Activated CD8-positive, alpha-beta memory T cell treated with anti-CD3 and anti-CD28 coated beads, Interleukin-2, amount 50 U/mL, for 1 hour (primary cell): ENCODE data around the gene CCDC6.
"Not testable (repeated sequence)": the region's sequence is repeated elsewhere in the genome, so short reads cannot be mapped to it uniquely, and the experiment has no call there.

Experiments used
- DNase-seq: peaks from one replicate; pipeline ENCODE4 v3.0.0-alpha.2; 2020; ENCODE audit errors: extremely low read depth

CCDC6 gene

GRCh38 chr10:59906417-59907202 lies at the start of gene CCDC6:
Gene CCDC6, minus strand, starts transcription at chr10:59906556. Its CDS starts 132 bp downstream, at chr10:59906424.
- DNase-seq, result peak; percentile 83

GRCh38 chr10:59954296-59954695 lies 47.9 kb upstream of the CCDC6 start:
- no peak for DNase-seq

- not testable (repeated sequence) for DNase-seq
These were observed 47.4 kb upstream of the CCDC6 start for GRCh38 chr10:59953711-59954110.

GRCh38 chr10:59950105-59950504 lies 43.7 kb upstream of the CCDC6 start:
- no peak for DNase-seq

DNA sequence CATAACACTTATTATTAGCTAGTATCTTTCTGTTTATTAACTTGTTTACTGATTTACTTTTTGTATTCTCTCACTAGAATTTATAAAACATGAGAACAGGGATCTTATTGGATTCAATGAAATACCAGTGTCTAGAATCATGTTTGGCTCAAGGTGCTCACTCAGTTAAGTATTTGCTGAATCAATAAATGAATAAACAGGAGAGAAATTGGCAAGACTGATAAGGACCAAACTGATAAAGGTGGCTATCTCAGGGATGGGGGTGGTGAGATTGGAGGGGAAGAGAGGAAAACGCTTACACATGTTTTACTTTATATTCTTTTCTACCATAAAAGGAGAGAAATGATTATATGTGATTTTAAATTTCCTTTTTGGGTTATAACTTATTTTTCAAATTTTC lies 43.3 kb upstream of the CCDC6 start:
- DNase-seq, result no peak

- no peak for DNase-seq
These were observed 39.6 kb upstream of the CCDC6 start for GRCh38 chr10:59945991-59946390.

DNA sequence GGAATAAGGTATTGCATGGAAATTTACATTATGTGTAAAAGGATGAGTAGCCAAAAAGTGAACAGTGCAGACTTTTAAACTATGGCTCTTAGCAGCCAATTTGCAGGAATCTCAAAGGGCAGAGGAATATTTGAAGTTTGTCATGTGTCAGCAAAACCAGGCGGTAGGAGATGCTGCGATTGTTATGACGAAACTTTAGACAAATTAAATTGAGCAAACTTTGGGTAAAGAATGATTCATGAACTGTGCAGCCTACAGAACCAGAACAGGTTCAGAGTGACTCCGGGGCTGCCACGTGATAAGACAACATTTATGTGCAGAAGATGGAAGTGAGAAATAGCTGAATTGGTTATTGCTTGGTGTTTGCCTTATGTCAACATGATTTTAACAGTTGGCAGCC lies 39.2 kb upstream of the CCDC6 start:
- no peak for DNase-seq

DNA sequence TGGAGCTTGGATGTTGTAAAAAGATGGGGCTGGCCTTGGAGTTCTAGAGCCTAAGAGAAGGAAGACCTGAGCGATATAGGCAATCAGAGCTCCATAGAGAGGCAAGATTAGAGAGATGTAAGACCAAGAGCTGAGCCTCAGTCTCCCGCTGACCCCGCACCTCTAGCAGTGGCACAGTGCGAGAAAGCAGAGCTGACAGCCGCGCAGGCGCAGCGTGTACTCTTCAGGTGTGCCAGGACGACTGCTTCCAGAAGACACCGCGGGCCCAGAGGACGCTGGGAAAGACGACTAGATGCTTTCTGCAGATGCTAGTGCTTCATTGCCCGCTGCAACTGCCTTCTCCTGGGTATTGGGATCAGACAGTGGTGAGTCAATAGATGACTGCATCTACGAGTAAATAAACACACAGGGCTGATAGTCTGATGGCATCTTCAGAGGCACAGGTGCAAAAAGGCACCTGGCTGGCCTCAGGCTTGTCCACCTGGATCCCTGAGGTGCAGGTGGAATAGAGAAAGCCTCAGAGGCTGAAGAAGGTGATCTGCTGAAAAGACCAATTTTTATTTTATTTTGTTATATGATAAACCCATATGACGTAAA lies 38.1 kb upstream of the CCDC6 start:
- no peak for DNase-seq

- no peak for DNase-seq
These were observed 36.2 kb upstream of the CCDC6 start for GRCh38 chr10:59942556-59942955.

GRCh38 chr10:59937720-59938119 lies 31.4 kb upstream of the CCDC6 start:
- no peak for DNase-seq

- DNase-seq, result no peak
These were observed 28.3 kb upstream of the CCDC6 start for GRCh38 chr10:59934701-59935100.

GRCh38 chr10:59930788-59931521 lies 24.6 kb upstream of the CCDC6 start:
- not testable (repeated sequence) for DNase-seq

DNA sequence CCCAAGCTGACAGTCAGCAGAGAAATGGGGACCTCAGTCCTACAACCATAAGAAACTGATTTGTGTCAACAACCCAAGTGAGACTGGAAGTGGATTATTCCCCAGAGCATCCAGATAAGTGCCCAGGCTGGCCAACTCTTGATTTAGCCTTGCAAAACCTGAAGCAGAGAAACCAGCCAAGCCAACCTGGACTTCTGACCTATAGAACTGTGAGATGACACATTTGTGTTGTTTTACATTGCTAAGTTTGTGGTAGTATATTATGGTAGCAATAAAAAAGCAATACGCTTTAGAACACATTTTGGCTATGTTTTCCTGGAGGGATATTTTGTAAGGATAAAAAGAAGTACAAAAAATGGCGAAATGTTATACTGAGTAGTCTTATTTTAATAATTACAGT lies 19.7 kb upstream of the CCDC6 start:
- DNase-seq, result no peak

DNA sequence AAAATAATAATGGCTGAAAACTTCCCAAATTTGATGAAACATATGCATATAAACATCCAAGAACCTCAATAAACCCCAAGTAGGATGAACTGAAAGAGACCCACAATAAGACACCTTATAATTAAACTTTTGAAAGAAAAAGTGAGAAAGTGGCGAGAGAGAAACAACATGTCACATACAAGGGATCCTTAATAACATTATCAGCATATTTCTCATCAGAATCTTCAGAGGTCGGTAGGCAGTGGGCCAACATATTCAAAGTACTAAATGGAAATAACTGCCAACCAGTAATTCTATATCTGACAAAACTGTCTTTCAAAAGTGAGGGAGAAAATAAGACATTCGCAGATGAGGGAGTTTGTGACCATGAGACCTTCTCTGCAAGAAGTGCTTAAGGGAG lies 16.6 kb upstream of the CCDC6 start:
- no peak for DNase-seq

DNA sequence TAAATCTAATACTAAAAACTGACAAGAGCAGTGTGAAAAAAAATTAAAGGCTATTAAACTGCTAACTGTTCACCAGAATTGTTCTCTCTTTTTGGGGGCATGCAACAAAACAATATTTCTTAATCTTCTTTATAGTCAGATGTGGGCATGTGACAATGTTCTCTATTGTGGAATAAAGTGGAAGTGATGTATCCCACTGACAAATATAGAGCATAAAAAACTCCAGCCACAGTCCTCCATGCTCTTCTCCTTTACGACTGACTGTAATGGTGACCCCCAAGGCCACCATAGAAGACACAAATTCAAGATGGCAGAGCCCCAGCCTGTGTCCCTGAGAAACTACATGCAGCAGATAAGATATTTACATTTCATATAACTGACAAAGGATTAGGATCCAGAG lies 11.6 kb upstream of the CCDC6 start:
- no peak for DNase-seq

DNA sequence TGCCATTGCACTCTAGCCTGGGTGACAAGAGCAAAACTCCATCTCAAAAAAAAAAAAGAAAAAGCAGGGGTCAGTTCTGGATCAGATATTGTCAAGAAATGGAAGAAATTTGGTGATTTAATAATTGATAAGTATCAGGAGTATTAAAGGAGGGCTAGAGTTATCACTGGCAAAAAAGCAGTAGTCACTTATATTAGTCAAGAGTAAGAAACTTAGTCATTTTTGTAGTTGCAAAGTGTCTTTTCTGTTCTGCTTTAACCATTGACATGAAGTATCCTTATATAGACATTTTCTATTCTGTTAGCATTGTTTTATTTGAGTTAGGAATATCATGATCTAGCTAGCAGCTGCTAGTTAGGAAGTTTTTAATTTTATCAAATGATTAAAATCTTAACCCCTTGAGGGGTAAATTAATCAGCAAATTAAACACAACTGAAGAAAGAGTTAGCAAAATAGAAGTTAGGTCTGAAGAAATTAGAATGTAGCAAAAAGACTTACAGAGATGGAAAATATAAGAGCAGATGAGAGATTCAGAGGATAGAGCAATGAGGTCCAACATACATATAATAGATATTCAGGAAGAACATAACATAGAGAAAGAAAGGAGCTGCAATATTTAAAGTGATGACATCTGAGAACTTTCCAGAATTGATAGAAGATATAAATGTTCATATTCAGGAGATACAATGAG lies 7.3 kb upstream of the CCDC6 start:
- DNase-seq, result no peak

DNA sequence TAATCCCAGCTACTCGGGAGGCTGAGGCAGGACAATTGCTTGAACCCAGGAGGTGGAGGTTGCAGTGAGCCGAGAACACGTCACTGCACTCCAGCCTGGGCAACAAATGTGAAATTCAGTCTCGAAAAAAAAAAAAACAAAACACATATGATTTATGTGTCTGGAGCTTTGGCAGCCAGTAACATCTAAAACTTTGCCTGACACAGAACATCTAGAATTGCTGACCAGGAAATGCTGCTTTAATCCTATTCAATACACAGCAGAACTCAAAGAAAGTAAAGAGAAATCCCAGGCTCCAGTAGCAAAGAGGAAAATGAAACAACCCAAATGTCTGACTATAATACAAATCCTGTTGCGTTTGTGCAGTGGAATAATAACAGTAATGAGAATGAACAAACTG lies 4.5 kb upstream of the CCDC6 start:
- no peak for DNase-seq

DNA sequence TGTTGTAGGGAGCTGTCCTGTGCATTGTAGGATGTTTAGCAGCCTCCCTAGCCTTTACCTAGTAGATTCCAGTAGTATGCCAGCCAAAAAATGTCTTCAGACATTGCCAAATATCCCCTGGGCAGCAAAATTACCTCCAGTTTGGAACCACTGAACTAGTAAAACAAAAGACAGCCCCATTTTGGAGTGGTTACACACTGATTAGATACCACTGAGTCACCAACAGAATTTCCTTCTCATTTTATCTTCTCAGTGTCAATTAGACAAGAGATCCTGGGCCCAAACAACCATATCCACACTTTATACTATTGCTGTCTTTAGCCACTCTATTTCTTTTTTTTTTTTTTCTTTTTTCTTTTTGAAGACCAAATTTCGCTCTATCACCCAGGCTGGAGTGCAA lies 3.5 kb upstream of the CCDC6 start:
- no peak for DNase-seq

GRCh38 chr10:59908808-59909143 lies 2.4 kb upstream of the CCDC6 start:
- DNase-seq, result no peak

DNA sequence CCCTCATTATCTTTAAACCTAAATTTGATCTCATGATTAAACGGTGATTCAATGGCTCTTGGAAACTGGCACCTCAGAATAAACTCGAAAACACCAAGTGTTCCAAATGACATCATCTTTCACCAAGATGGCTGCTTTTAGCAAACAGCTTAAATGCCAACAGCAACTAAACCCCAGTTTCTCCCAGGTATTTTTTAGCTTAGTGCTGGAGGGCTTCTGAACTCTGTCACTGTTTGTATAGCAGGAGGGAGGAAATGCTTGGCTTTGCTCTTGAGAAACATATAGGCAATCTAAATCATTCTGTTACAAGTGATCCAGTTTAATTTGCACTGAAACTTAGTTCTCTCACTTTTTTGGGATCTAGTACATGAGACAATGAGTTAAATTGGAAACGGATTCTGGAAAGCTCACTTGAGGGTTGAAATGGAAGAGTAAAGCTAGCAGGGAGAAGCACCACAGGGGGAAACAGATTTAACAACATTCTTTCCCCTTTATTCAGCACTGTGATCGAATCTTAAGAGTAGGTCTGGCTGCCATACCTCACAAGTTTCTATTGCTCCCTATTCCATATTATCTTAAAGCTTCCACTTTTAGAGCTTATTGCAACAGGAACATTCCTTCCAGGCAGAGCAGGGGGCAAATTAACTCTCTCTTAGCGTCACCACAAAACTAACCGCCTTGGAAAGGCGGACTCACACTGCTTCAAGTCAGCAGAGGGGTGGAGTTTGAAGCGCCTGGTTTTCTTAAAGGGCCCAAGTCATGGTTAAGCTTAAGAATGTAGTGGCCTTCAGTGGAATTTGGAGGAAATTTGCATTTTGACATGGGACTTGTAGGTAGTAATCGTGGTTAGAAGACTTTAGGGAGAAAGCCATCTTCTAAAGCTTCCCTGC lies 1.8 kb upstream of the CCDC6 start:
- DNase-seq, result no peak

GRCh38 chr10:59907537-59907917 lies 1.2 kb upstream of the CCDC6 start:
- DNase-seq, result no peak
